HG03342 (cell line): ENCODE measurements around the gene CROCC2.

ENCODE experiments used
- ATAC-seq: cut with Tn5 transposase; IDR thresholded peaks from one replicate; pipeline ENCODE4 v1.9.1; 2021; ENCODE audit warnings: mild to moderate bottlenecking, moderate library complexity; ENCODE audit not compliant: unreplicated experiment

The CROCC2 gene

DNA sequence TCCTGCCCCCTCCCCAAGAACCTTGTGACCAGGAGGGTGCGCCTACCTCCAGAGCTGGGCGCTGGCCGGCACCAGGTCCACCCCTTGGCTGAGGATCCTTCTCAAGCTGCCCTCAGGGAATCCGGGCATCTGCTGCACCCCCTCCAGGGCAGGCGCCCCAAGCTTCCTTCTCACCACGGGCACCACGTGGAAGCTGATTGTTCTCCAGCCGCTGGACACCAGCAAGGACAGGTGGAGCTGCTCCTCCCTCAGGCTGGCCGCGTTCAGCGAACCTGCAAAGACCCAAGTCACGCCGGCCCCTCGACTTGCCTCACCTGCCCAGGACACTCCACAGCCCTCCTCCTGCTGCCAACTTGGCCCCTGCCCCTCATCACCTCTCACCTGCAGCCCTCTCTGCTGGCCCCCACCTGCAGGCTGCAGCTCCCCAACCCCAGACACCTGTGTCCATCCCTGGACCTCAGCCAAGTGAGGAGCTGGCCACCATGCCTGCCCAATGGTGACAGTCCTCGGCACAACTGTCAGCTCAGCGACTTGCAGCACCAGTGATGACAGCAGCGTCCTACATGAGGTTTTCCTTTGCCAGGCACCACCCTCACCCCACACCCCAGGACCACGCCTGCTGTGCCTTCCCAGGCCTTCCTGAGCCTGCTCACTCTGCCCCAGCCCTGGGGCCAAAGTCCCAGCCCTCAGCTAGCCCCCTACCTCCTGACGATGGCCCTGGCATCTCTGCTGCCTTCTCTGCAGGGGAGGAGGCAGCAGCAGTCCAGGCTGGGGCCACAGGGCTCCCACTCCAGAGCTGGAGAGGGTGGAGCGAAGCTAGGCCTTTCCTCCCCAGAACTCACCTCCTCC is 14.4 kb upstream of the CROCC2 start:
- no peak for ATAC-seq

DNA sequence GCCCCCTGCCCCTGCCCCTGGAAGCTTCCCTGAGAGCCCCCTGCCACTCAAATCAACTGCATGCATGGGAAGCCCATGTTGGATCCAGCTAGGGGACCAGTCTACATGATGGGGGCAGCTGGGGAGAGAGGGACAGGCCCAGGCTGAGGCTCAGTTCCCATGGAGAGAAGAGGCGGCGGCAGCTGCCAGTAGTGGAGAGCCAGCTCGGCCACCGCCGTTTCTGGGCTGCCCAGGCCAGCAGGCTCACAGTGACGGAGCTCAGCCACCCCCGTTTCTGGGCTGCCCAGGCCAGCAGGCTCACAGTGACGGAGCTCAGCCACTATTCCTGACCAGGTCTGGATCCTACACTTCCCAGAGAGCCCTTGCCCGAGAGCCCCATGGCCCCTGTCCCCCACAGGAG is 13.8 kb upstream of the CROCC2 start:
- ATAC-seq, result no peak

DNA sequence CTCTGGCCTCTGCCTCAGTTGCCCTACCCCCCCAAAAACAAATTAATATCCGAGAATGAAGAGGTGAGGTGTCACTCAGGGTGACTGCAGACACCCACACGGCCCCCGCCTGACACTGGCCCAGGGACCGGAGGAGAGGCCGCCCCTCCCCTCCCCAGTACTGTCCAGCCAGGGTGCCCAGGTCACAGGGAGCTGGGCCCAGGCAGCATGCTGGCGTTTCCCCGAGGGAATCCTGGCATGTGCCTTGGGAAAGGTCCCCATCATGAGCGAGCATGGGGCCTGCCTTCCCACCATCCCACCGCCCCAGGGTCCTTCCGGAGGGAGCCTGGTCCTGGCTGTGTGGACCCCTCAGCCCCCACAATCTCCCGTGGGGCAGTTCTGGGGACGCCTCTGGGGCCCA is 13.2 kb upstream of the CROCC2 start:
- no peak for ATAC-seq

DNA sequence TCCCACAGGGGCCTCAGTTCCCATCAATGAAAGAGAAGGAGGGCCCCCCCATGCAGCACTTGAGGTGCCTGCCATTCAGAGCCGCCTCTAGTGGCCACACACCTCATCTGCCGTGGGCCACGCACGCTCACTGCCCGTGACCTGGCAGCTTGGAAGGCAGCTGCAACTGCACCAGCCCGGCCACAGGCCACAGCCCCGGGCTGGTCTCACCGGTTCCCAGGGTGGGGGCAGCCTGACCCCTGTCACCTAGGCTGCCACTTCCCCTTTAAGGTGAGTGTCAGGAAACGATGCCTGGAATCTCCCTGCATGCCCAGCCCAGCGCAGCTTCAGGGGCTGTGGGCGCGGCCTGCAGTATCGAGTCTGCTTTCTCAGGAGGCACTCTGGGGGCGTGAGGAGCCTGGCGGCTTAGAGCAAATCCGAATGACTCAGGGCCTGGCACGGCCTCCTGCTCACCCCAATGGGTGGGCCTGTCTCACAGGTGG is 12.7 kb upstream of the CROCC2 start:
- no peak for ATAC-seq

DNA sequence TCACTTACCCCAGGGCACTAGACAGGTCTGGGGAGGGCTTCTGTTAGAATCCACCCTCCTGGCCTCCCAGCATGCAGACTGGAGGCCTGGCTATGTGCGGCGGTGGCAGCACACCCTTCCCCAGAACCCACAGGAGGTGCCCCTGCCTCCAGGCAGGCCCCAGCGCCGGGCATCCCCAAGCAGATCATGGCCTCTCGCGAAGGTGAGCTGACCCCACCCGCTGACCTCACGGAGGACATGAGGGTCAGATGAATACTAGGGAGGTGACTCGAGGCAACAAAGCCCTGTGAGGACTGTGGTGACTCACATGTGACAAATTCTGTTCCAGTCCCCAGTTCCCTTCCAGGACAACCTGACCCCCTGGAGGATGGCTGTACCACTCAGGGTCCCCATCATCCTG is 12.1 kb upstream of the CROCC2 start:
- ATAC-seq, result no peak

DNA sequence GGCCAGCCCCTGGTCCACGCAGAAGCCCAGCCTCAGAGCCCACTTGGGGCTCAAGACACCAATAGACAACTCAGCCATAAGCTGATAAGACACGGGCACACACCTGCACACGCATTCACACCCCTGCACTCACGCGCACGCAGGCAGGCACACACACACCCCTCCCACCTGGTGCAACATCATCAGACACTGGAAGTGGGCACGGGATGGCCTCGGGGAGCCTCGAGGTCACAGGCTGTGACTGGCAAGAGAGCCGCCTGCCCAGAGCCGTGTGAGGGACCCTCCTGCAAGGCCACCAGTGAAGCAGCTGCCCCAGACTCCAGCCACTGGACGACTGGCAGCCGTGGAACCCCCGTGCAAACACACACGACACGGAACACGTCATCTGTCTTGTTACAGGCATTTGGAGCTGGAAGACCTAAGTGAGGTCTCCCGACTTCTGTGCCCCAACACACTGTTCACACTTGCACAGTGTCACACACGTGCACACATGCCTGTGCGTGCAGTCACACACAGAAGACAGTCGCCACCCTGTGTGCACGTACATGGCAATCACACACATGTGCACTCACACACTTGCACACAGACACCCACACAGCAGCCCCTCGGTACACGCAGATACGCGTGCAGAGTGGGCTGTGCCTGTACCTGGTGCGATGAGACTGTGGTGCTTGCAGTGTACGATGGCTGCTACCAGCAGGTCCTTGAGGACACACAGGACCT is 11.1 kb upstream of the CROCC2 start:
- no peak for ATAC-seq

DNA sequence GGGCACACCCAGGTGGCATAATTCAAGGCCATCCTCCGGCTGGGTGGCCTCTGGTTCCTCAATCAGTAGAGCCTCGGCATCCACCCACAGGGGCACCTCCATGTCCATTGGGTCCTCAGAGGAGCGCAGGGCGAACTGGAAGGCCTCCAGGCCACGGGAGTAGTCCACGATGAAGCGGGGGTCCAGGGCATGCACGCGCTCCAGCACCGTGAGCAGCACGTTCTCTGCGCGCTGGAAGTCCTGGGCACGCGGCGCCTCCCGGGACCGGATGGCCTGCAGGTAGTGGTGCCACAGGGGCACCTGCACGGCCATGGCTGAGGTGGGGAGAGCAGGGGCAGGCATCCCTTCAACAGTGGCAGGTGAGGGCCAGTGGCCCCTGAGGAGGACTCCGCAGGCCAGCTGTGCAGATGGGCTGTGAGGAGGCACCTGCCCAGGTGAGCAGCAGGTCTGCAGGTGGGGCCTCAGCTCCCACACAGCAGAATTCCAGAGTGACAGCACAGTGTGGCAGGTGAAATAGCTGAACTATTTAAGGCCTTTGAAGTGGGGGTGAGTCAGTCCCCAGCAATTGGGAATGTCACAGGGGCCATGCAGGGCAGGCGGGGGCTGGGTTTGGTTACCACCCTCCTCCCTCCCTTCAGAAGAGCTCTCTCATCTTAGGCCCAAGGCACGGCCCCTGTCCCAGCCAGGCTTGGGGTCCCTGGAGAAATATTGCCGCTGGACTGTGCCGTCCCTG is 10.3 kb upstream of the CROCC2 start, which contains the start of gene MAB21L4:
Gene MAB21L4, minus strand, starts transcription at position 501 of the 733 bp plus-strand sequence. Its CDS starts 159 bp downstream, at position 342.
- ATAC-seq, result no peak

DNA sequence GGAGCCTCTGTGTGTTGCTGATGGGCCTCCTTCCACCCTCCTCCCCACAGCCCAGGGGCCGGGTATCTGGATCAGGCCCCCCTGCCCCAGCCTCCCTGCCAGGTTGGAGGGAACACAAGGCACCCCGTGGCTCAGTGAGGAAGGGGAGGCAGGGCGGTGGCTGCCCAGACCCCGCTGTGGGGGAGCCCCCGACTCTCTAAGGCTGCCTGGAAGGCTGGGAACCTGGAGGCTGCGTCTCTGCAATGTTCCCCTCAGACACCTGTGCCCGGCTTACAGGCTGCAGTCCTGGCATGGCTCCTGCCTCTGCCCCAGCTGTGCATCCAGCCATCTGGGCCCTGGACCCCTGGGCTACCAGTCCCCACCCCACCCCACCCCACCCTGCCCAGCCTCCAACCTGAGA is 9.7 kb upstream of the CROCC2 start:
- ATAC-seq, result no peak

DNA sequence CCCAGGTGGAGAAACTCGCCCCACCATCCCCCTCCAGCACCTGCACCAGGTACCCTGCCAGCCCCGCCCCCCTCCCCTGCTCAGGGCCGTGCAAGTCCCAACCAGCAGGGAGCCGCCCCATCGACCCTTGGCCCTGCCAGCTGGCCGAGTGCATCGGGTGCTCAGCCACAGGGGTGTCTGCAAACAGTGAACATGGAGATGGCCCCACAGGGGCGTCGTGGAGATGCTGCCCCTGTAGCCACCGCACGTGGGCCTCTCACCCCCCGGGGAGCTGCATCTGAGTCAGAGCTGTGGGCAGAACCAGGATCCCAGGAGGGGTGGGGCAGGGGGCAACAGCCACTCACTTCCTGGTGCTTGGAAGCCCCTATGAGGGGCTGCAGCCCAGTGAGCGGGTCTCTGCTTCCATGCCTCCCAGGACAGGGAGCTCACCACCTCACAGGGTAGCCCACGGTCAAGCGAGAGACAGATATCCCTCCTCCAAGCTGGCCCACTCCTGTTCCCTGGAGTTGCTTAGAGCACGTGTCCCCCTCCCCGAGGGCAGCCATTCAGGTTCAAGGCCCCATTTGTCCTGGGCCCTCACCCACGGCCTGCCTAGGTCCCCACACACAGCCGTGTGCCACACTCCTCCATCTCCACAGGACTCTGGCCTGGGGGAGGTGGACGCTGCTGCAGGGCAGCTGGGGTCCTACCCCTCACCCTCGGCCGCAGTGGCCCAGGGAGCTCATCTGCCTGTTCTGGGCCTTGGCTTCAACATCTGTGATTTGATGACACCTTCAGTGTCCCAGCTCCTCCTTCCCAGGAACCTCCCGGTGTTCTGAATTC is 9.1 kb upstream of the CROCC2 start:
- no peak for ATAC-seq

DNA sequence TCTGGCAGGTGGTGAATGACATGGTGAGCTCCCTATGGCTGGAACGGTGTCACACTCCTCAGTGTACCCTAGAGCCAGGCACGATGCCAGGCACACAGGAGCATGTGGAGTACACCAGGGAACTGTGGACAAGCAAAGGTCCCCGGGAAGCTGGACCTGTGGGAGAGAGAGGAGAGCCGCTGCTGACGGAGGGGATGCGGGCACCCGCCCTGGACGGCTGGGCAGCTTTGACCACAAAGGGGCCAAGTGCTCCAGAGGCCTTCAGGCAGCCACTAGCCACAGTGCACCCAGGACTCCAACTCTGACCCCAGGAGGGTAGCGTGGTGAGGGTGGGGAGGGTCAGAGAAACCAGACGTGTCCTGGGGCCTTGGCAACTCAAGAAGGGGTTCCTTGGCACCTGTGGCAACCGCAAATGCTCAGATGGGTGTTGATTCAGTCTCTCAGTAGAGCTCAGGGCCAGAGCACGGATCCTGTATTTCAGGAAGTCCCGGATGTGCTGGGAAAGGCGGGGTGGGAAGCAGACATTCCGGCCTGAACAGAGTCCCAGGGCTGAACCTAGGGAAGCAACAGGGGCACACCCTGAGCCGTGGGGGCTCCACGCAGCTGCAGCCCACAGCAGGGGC is 7.9 kb upstream of the CROCC2 start:
- no peak for ATAC-seq

DNA sequence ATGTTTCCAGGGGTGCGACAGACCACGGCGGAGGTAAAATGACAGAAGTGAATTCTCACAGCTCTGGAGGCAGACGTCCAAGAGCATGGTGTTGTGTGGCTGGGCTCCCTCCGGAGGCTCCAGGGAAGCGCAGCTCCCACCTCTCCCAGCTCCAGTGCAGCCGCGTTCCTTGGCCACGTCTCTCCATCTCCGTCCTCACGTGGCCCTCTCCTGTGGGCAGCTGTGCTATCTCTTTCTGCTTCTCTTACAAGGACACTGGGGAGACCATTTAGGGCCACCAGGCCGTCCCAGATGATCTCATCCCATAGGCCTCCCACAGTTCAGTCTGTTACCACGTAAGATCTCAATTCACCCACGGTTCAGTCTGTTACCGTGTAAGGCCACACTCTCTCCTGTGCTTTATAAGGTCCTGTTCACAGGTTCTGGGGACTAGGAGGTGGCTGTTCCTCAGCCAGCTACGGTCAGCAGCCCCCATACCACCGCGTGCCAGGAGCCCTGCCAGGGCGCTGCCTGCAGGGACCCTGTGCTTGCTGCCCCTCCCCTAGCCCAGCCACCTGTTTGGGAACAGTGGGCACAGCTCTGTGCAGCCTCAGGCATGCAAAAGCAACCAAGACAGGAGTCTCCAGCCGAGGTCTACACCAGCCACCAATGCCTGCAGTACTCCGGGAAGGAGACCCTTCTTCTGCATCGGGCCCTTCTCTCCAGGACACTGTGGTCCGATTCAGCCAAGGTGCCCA is 7.2 kb upstream of the CROCC2 start:
- no peak for ATAC-seq

DNA sequence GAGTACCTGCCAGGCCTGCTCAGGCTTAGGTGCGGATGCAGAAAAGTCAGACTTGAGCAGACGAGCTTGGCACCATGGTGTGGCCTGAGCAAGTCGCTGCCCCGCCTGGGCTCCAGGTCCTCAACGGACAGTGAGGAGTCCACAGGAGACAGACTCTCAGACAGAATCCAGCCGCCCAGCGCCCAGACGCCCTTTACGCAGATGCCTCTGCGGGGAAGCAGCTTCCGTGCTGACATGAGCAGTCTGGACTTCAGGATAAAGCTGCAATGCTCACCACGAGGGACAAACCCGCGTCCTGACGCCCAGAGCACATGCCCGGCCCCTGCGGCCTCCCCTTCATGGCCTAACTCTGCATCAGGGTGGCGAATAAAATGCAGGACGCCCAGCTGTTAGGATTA is 6.7 kb upstream of the CROCC2 start:
- ATAC-seq, result no peak

DNA sequence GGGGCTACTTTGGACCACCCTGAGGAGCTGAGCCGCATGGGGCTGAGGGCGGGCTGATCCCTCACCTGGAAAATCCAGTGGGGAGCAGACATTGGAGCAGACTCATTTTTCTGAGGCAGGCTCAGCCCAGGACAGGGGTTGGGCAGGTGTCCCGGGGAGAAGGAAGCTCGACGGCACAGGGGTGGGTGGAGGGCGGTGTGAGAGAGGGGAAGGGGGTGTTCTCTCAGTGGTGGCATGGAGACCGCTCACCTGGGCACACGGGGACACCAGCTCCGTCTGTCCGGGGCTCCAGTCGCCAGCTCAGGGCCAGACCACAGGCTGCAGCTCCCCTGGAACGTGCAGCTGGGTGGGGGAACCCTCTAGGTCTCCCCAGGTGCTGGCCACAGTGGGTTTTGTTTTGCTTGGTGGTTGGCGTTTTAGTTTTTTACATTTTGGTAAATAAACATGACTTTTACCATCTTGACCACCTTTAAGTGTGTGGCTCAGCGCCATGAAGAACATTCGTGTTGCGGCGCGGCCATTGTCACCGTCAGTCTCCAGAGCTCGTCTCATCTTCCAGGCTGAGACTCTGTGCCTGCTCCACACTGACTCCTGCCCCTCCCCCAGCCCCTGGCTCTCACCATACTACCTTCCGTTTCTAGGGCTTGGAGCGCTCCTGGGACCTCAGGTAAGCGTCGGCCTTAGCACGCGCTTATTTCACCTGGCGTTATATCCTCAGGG is 5.8 kb upstream of the CROCC2 start:
- ATAC-seq, result no peak

DNA sequence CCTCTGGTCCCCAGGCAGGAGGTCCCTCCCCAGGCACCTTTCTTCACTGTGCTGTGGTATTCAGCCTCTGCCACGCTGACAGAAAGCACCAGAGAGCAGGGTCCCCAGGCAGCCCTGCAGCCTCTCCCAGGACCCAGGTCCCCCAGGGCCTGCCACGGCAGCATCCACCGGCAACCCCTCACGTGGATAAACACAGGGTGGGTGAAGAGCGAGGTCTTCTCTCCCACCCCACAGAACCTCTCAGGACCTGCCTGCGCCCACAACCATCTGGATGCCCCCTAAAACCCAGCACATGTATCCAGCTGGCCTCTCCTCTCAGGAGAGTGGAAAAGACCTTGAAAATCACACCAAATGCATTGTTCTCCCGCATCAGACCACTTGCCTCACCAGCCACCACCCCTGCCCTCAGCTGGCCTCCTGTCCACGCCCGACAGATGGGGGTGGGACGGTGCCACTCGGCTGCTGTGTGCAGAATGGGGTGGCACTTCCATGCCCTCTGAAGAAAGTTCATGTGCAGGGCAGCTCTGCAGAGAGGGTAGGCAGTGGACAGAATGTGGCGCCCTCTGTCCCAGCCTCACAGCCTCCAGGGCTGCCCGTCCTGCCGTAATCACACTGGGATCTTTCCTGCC is 4.0 kb upstream of the CROCC2 start:
- ATAC-seq, result no peak

DNA sequence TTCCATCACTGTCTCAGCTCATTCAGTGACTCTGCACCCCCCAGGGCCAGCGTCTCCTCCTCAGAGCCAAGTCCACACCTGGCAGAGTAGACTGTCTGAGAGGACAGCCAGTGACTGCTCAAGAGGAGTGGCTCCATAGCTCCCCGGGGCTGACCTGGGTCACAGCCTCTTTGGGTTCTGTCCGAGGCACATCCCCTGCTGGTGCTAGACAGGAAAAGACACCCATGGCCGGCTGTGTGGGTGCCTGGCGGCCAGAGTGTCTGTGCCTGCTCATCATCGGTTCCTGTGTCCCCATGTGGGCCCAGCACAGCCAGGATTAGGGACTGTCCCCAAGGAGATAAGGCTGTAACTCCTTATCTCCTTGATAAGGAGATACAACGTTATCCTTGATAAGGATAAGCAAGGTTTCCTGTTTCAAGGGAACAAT is 3.5 kb upstream of the CROCC2 start:
- no peak for ATAC-seq

DNA sequence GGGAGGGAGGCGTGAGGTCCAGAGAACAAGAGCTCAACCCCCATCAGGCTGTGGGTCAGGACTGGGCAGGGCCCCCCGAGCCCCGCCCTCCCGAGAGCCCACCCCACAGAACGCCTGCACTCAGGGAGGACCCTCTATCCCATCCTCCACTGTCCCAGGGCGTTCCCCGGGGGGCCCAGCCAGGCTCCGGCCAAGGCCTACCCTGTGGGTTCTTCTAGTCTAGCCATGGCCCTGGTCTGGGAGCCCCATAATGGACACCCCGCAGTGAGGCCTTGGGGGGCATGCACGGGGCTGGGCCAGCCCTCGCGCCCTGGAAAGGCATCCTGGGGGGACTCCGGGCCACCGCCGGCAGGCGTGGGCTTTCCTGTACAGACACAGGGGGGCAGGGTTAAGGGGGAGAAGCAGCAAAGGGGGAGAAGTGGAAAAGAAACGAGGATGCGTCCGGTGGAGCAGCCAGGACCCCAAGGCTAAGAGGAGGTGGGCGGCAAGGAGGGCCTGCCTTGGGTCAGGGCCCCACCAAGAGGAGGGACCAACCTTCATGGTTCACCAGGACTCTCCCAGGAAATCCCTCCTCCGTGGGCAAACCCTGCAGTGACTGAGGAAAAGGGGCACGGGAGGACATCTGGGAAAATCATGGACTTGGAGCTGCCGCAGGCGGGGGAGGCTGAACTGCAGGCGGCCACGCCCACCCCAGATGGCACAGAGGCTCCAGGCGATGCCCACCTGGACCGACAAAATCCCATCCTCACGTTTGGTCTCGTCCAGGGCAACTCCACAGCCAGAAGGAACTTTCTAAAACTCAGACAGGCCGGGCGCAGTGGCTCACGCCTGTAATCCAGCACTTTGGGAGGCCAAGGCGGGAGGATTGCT is 2.7 kb upstream of the CROCC2 start:
- no peak for ATAC-seq
